TTC549 (cell line): ENCODE results near the gene PDE8B.

Experiments
- FAIRE-seq: peaks from 2 replicates; lab custom pipeline; 2012; peaks lifted over from hg19 to GRCh38; lab: Jason Lieb, UNC

Gene PDE8B

GRCh38 chr5:77294185-77294584, 83.7 kb downstream of the PDE8B start:
- FAIRE-seq: no peak

GRCh38 chr5:77295863-77296378, 85.4 kb downstream of the PDE8B start:
- no peak for FAIRE-seq

- FAIRE-seq: no peak
Measured at GRCh38 chr5:77298146-77298545, 87.7 kb downstream of the PDE8B start.

- no peak for FAIRE-seq
Measured at GRCh38 chr5:77300451-77300850, 90.0 kb downstream of the PDE8B start.

- no peak for FAIRE-seq
Measured at GRCh38 chr5:77301447-77301883, 91.0 kb downstream of the PDE8B start.

GRCh38 chr5:77302247-77302646, 91.8 kb downstream of the PDE8B start:
- FAIRE-seq: no peak

GRCh38 chr5:77302653-77303052, 92.2 kb downstream of the PDE8B start:
- FAIRE-seq: no peak

GRCh38 chr5:77304388-77304787, 93.9 kb downstream of the PDE8B start:
- no peak for FAIRE-seq

- no peak for FAIRE-seq
Measured at GRCh38 chr5:77305222-77305846, 94.9 kb downstream of the PDE8B start.

GRCh38 chr5:77305956-77306355, 95.5 kb downstream of the PDE8B start:
- no peak for FAIRE-seq

GRCh38 chr5:77306531-77306930, 96.1 kb downstream of the PDE8B start:
- no peak for FAIRE-seq

GRCh38 chr5:77308154-77308960, 97.9 kb downstream of the PDE8B start:
- FAIRE-seq: no peak

- no peak for FAIRE-seq
Measured at GRCh38 chr5:77309140-77309539, 98.7 kb downstream of the PDE8B start.

- no peak for FAIRE-seq
Measured at GRCh38 chr5:77310494-77311213, 100.2 kb downstream of the PDE8B start.

- FAIRE-seq: no peak
Measured at GRCh38 chr5:77311214-77311571, 100.7 kb downstream of the PDE8B start.

- no peak for FAIRE-seq
Measured at GRCh38 chr5:77312413-77312812, 101.9 kb downstream of the PDE8B start.

- no peak for FAIRE-seq
Measured at GRCh38 chr5:77316871-77317661, 106.6 kb downstream of the PDE8B start.

- FAIRE-seq: no peak
Measured at GRCh38 chr5:77318060-77318459, 107.6 kb downstream of the PDE8B start.

GRCh38 chr5:77319117-77319804, 108.8 kb downstream of the PDE8B start:
- no peak for FAIRE-seq

- no peak for FAIRE-seq
Measured at GRCh38 chr5:77321793-77322394, 111.4 kb downstream of the PDE8B start.

GRCh38 chr5:77322406-77322805, 111.9 kb downstream of the PDE8B start:
- no peak for FAIRE-seq
